ENCODE measurements around the gene SERAC1.

Gene SERAC1

GRCh38 chr6:158073776-158074175, 94.3 kb downstream of the SERAC1 start:
- DNase-seq: no peak

DNA sequence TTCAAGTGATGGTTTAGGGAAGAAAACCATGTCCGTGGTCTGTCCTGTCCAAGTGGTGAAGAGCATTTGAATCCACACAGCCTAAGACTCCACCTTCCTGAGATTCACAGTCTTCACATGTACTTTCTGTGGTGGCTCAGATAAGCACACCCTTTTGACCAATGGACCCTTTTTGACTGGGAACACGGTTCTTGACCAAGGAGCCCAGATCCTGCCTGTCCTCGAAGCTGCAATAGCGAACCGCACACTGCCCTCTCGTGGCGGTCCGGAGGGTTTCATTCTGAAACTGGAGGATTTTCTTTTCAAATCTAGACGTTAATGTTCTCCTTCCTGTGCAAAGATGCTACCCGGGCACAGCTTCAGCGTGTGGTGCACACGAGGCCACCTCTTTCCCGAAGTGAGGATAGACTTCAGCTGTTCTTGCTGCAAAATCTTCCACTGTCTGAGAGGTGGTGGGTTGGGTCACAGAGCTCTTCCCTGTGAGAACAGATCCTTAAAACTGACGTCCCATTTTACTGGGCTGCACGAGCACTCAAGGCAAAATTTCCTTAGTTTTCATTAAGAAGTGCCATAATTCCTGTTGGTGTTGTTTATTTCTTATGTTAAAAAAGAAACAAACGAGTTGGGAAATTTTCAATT, 95.9 kb downstream of the SERAC1 start:
- peak; percentile 61 to 67 for DNase-seq

GRCh38 chr6:158071121-158072082, 96.7 kb downstream of the SERAC1 start:
- DNase-seq: no peak

- DNase-seq: no peak
Observed at GRCh38 chr6:158070513-158070912, 97.5 kb downstream of the SERAC1 start.

DNA sequence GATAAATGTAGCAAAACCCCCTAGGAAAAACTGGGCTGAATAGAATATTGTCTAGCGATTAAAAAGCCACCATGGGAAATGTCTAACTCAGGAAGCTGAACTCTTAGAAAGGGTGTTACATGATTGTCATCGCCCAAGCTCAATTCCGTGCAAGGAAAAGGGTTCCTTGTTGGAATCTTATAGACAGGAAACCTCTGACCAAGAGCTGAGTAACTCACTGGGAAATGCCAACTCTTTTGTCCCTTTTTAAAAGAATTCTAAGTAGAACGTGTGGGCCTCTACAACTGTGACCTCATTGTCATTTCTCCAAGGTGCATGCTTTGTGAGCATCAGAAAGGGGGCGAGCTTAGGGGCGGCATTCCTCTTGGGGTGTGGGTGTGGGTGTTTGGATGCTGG, 98.3 kb downstream of the SERAC1 start:
- no peak for DNase-seq

- no peak for DNase-seq
Observed at GRCh38 chr6:158068893-158069799, 98.9 kb downstream of the SERAC1 start.

- DNase-seq: no peak
Observed at GRCh38 chr6:158068156-158068892, 99.7 kb downstream of the SERAC1 start.

DNA sequence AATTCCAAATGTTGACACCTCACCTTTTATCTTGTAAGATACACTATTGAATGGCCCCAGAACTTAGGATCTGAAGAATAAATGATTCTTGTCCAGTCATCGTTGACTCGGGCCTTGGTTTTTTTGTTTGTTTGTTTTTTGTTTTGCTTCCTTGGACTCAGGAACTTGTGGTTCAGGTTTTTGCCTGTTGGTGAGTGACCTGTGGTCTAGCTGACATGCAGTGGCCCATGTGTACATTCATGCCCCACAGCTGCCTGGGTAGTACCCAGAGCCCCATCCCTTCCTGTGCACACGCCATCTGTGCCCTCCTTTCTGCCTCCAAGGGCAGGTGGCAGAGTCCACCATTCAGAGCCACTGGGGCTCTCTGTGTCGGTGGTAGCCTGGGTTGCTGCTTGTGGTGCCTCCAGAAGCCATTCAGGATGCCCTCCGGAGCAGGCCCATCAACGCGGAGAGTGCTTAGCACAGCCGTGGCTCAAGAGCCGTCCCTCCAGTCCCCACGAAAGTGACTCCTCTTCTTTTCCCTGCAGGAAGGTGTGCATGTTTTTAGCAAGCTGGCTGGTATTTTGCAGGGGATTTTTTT, 100.5 kb downstream of the SERAC1 start:
- no peak for DNase-seq

DNA sequence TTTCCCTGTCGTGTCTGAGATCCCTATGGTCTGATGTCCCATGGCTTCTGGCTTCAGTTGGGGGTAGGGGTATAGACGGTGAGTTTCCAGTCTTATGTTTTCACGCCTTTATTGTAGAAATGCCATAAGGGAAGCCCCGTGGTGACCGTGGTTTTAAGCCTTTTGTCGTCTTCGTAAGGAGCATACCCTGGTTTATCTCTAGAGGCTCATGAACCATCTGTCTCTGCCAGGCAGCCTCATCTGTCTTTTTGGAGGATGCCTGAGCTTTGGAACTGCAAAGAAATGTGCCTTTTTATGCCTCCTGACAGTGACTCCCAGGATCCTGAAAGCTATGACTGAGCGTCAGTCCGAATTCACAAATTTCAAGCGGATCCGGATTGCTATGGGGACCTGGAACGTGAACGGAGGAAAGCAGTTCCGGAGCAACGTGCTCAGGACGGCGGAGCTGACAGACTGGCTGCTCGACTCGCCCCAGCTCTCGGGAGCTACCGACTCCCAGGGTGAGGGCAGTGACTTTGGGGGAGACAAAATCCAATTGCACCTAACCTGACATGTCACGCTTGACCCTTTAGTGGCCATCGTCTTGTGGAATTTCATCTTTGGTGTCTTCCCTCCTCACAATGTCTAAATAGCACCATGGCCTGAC, 101.8 kb downstream of the SERAC1 start:
- DNase-seq: no peak

- no peak for DNase-seq
Observed at GRCh38 chr6:158064725-158065251, 103.3 kb downstream of the SERAC1 start.

DNA sequence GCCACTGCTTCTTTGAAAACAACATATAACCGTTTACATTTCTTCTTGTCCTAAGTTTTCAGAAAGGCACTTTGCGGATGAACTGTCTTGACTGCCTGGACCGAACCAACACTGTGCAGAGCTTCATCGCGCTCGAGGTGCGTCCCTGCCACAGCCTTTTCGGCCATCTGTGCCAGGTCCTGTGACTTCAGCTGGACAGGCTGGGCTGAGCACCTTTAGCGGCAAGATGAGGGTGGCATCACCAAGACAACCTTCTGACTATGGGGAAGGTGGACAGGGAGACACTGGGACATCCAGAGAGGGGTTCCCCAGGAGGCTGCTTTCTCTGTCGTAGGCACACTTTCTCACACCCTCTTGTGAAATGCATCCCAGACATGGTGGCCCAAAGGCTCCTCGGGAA, 104.3 kb downstream of the SERAC1 start:
- DNase-seq: no peak

GRCh38 chr6:158061709-158062461, 106.2 kb downstream of the SERAC1 start:
- no peak for DNase-seq

DNA sequence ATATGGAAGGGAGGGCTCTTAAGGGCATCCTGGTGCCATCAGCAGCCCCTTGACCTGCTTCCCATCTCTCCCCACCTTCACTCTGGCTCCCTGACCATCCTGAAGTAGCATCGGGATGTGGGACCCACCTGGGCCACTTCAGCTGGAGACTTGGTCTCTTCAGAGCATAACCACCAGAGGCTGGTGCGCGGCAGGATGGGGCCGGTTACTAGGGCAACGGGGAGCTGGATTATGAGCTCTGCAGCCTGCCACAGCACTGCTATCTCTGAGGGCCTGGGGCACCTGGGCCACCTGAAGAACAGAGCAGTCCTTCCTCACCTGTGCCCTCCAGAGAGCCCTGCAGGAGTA, 106.7 kb downstream of the SERAC1 start:
- no peak for DNase-seq

GRCh38 chr6:158060455-158061360, 107.4 kb downstream of the SERAC1 start:
- no peak for DNase-seq
